ENCODE data around the gene TRIM40. TPM values are rescaled to one million over a fixed set of nuclear protein-coding genes. Genes with fewer than 3 reads are reported as not detected.

The TRIM40 gene
- total RNA-seq, 2 donors from 2014 or later: not detected

- ATAC-seq (replicated peaks in 1 of 2): no peak
- Mint-ChIP-seq H3K4me3 (no peak overlapping the region), H3K36me3 (ENCODE audit: insufficient read depth in 2 of 2) (peaks cover 6 to 17% of the 10 kb centered on the region in 2 donors), H3K27me3 (ENCODE audit: low read depth) (no peaks in the 10 kb centered on the region), H3K4me1 (ENCODE audit: low read depth) (no peaks in the 10 kb centered on the region), H3K27ac (no peak overlapping the region), H3K9me3 (no peaks in the 10 kb centered on the region)
- DNase-seq: no peak
Observed at GRCh38 chr6:30194797-30195690, 59.1 kb downstream of the TRIM40 start.

GRCh38 chr6:30195951-30196350 is 60.0 kb downstream of the TRIM40 start:
- ATAC-seq (replicated peaks in 1 of 2) (no peak), DNase-seq (no peak)
- Mint-ChIP-seq H3K4me3 (no peak overlapping the region), H3K4me1 (ENCODE audit: low read depth) (no peaks in the 10 kb centered on the region), H3K36me3 (ENCODE audit: insufficient read depth in 2 of 2) (peaks cover 12 to 16% of the 10 kb centered on the region in 2 donors), H3K27me3 (ENCODE audit: low read depth) (no peaks in the 10 kb centered on the region), H3K9me3 (no peaks in the 10 kb centered on the region), H3K27ac (no peak overlapping the region)

- Mint-ChIP-seq H3K36me3 (ENCODE audit: insufficient read depth in 2 of 2) (peaks cover 12 to 16% of the 10 kb centered on the region in 2 donors), H3K4me1 (ENCODE audit: low read depth) (no peaks in the 10 kb centered on the region), H3K27ac (no peak overlapping the region), H3K27me3 (ENCODE audit: low read depth) (no peaks in the 10 kb centered on the region), H3K4me3 (no peak overlapping the region), H3K9me3 (no peaks in the 10 kb centered on the region)
- DNase-seq (no peak), ATAC-seq (replicated peaks in 1 of 2) (no peak)
Observed at GRCh38 chr6:30196376-30196775, 60.4 kb downstream of the TRIM40 start.

Other genes with a start within 250 kb of the TRIM40 start
- gene HLA-A, start 193.6 kb upstream of the TRIM40 start, total RNA-seq: 1,000 to 10,000 TPM; 1,261 to 1,795 TPM
- gene POLR1H, start 74.9 kb upstream of the TRIM40 start, total RNA-seq: 10 to 100 TPM; 77.1 to 81.9 TPM
- gene PPP1R11, start 68.9 kb upstream of the TRIM40 start, total RNA-seq: 10 to 100 TPM; 54.1 to 63.1 TPM
- gene RNF39, start 60.4 kb upstream of the TRIM40 start, total RNA-seq: not detected
- gene TRIM31, start 23.1 kb upstream of the TRIM40 start, total RNA-seq: under 1 TPM in 1 of 2 donors, not detected in 1; 0.12 TPM
- gene TRIM10, start 25.1 kb downstream of the TRIM40 start, total RNA-seq: under 1 TPM in 1 of 2 donors, not detected in 1; 0.39 TPM
- under 1 TPM; 0.84 to 0.95 TPM for gene TRIM15, start 27.4 kb downstream of the TRIM40 start, total RNA-seq
- gene TRIM26, start 77.3 kb downstream of the TRIM40 start, total RNA-seq: 10 to 100 TPM; 89.0 to 92.7 TPM
- 10 to 100 TPM; 18.8 to 20.0 TPM for gene TRIM39, start 190.8 kb downstream of the TRIM40 start, total RNA-seq
- gene RPP21, start 209.0 kb downstream of the TRIM40 start, total RNA-seq: 10 to 100 TPM; 26.4 to 31.1 TPM